HG03520 (cell line): ENCODE measurements around the gene RSRC2.
"Not testable (repeated sequence)": the region's sequence is repeated elsewhere in the genome, so short reads cannot be mapped to it uniquely, and the experiment has no call there.

ENCODE experiments used
- ATAC-seq: cut with Tn5 transposase; IDR thresholded peaks from one replicate; pipeline ENCODE4 v1.9.1; 2021; ENCODE audit warnings: mild to moderate bottlenecking, moderate library complexity; ENCODE audit not compliant: unreplicated experiment

Gene RSRC2

DNA sequence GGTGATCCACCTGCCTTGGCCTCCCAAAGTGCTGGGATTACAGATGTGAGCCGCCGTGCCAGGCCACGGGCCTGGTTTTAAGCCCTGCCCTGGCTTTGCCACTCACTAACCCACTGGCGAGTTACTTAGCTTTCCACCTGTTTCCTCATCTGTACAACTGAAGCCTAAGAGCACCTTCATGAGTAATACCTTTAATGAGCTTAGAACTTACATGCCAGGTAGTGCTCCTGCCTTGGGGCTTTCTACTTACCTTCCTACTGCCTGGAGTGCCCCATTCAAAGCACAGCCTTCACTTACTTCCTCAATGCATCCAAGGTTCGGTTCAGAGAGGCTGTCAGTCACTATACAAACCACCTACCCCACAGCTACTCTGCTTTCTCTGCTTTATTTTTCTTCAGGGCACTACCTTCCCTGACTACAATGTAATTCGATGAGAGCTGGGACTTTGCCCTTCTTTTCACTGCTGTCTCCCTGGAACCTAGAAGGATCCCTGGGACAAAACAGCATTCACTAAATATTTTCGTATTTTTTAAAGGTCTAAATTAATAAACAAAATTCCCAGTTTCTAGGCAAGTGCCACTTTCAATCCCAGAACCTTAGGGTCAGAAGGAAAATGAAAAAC, 39.8 kb downstream of the RSRC2 start:
- ATAC-seq = no peak

- not testable (repeated sequence) for ATAC-seq
These were observed 40.4 kb downstream of the RSRC2 start for GRCh38 chr12:122486360-122486759.

GRCh38 chr12:122484385-122484784, 42.4 kb downstream of the RSRC2 start:
- not testable (repeated sequence) for ATAC-seq

- no peak for ATAC-seq
These were observed 42.8 kb downstream of the RSRC2 start for GRCh38 chr12:122483969-122484368.

DNA sequence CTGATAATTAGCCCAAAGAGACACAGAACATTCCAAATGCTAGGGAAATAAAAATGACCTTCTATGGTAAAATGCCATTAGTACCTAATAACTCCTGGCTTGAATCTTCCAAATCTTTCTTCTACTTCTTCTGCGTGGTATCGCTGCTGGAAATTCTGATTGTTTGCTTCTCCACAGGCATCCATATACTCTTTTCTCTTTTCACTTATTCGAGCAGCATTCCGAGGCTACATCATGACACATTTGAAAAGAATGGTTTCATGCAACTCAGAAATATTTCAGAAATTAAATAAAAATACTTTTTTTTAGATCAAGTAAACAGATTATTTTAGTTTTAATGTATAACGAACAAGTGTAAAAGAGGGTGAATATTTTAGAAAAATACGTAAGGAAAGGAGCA, 44.9 kb downstream of the RSRC2 start:
- ATAC-seq = no peak

DNA sequence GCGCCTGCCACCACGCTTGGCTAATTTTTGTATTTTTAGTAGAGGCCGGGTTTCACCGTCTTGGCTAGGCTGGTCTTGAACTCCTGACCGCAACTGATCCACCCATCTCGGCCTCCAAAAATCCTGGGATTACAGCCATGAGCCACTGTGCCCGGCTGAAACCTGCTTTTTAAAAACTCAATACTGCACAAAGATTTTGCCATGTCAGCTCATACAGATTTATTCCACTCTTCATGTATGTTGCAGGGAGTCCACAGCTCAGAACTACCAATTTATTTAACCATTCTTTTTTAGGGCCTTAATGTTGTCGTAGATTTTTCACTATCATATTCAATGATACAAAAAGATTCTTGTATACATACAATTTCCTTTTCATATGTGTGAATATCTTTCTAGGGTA, 46.0 kb downstream of the RSRC2 start:
- ATAC-seq = no peak

GRCh38 chr12:122474324-122474716, 52.4 kb downstream of the RSRC2 start:
- ATAC-seq = no peak

DNA sequence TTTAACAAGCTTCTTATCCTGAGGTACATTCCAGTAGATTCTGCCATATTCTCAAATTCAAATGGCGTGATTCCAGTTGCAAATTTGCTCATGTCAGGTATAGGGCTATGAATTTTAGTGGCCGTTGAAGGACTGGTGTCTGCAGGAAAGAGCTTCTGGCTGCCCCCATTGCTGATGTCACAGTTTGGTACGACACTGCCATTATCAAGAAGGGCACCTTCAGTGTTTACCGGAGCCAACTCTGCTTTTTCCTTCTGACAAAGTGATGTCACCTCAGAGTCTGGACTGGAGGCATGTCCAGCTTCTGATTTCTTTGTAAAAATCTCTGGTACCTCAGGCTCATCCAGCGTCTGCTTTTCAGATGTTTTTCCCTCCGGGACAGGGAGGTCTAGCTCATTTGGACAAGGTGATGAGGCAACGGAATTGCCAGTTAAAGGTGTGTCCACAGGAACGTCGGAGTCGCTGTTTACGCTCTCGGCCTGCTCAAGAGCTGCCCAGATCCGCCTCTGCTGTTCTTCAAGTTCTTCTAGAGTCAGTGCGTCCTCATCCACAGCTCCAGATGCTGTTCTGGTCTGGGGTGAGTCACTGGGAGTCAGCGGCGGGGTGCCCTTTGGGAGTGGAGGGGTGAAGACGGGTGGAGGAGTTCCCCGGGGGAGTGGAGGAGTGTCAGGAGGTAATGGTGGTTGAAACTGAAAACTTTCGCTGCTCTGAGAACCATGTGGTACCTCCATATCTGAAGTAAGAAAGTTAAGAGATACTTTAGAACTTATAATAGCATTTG, 53.0 kb downstream of the RSRC2 start:
- ATAC-seq = no peak

GRCh38 chr12:122471324-122472226, 55.2 kb downstream of the RSRC2 start:
- no peak for ATAC-seq

- ATAC-seq = not testable (repeated sequence)
These were observed 56.2 kb downstream of the RSRC2 start for GRCh38 chr12:122470576-122470975.

DNA sequence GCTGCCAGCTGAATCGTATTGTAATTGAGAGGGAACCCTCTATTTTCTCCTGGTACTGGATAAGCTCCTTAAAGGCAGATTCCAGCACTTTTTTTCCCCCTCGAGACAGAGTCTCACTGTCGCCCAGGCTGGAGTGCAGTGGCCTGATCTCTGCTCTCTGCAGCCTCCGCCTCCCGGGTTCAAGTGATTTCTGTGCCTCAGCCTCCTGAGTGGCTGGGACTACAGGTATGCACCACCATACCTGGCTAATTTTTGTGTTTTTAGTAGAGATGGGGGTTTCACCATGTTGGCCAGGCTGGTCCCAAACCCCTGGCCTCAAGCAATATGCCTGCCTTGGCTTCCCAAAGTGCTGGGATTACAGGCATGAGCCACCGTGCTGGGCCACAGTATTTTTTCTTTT, 56.9 kb downstream of the RSRC2 start:
- ATAC-seq = not testable (repeated sequence)

DNA sequence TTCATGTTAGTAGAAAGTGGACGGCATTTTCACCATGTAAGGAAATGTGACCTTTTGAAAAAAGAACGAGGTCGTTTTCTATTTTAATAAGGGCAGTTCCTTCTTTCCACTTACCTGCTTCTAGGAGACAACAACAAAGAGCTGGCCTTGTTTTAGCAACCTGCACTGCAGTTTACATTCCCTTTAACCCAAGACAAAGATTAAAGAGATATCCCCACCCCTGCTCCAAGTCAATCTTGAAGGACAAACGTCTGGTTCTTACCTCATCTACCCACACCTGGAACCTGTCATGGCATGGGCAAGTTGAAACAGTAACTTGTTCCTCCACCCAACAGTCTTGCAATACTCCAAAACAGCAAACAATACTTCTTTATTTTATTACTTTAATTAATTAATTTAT, 58.8 kb downstream of the RSRC2 start:
- no peak for ATAC-seq

GRCh38 chr12:122464317-122465042, 62.3 kb downstream of the RSRC2 start:
- not testable (repeated sequence) for ATAC-seq

DNA sequence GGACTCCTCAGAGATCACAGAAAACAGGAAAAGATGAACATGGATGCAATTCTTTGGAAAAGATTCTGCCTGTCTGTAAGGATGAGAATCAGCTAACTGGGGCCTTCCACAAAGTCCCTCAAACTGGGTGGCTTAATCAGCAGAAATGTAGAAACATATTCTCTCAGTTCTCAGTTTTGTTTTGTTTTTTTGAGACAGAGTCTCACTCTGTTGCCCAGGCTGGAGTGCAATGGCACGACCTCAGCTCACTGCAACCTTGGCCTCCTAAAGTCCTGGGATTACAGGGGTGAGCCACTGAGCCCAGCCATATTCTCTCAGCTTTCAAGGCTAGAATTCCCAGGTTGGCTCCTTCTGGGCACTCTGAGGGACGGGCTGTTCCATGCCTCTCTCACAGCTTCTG, 66.1 kb downstream of the RSRC2 start:
- no peak for ATAC-seq

DNA sequence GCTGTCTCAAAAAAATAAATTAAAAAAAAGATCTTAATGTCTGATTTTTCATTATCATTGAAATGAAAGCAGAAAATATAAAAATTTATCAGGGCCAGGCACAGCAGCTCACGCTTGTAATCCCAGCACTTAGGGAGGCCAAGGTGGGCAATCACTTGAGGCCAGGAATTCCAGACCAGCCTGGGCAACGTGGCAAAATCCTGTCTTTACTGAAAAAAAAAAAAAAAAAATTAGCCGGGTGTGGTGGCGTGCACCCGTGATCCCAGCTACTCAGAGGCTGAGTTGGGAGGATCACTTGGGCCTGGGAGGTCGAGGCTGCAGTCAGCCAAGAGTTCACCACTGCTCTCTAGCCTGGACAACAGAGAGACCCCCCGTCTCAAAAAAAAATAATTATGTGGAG, 66.7 kb downstream of the RSRC2 start:
- ATAC-seq = no peak

DNA sequence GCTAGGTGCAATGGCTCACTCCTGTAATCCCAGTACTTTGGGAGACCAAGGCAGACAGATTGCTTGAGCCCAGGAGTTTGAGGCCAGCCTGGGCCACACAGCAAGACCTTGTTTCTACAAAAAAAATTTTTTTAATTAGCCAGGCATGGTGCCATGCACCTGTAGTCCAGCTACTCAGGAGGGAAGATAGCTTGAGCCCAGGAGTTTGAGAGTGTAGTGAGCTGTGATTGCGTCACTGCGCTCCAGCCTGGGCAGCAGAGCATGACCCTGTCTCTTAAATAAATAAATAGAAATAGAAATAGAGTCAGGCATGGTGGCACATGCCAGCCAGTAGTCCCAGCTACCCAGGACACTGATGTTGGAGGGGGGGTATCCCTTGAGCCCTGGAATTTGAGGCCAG, 67.5 kb downstream of the RSRC2 start:
- no peak for ATAC-seq

GRCh38 chr12:122458105-122459035, 68.4 kb downstream of the RSRC2 start:
- no peak for ATAC-seq

GRCh38 chr12:122457627-122458026, 69.1 kb downstream of the RSRC2 start:
- no peak for ATAC-seq

- ATAC-seq = no peak
These were observed 72.0 kb downstream of the RSRC2 start for GRCh38 chr12:122454739-122455138.

DNA sequence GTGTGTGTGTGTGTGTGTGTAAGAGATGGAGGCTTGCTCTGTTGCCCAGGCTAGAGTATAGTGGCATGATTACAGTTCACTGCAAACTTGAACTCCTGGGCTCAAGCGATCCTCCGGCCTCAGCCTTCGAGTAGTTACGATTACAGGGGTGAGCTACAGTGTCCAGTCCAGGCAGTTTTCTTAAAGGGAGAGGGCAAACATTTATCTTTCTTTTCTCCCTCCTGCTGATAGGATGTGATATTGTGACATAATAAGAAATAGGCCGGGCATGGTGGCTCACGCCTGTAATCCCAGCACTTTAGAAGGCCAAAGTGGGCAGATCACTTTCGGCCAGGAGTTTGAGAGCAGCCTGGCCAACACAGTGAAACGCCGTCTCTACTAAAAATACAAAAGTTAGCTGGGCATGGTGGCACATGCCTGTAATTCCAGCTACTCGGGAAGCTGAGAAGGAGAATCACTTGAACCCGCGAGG, 72.5 kb downstream of the RSRC2 start:
- ATAC-seq = no peak
